IgD-negative memory B cell (primary cell): Measurements from ENCODE around the gene CIB4. TPM values are rescaled to one million over a fixed set of nuclear protein-coding genes. Genes with fewer than 3 reads are reported as not detected.

Source experiments
- H3K27ac Mint-ChIP-seq, 3 donors: one replicate each; pipeline ENCODE4 v1.8.0; 2020 to 2022; ENCODE audit warnings: mild to moderate bottlenecking in 3 of 3, mixed read lengths in 3 of 3, moderate library complexity in 1 of 3
- H3K27me3 Mint-ChIP-seq: one replicate; pipeline ENCODE4 v1.8.0; 2021; ENCODE audit warnings: mixed read lengths
- H3K36me3 Mint-ChIP-seq: one replicate; pipeline ENCODE4 v1.8.0; 2020; ENCODE audit warnings: mild to moderate bottlenecking, mixed read lengths
- H3K4me1 Mint-ChIP-seq, 3 donors: one replicate each; pipeline ENCODE4 v1.8.0; 2020 to 2022; ENCODE audit warnings: mixed read lengths in 3 of 3, mild to moderate bottlenecking in 1 of 3
- H3K4me3 Mint-ChIP-seq, 4 donors: one replicate each; pipeline ENCODE4 v1.8.0; 2020 to 2022; ENCODE audit warnings: mild to moderate bottlenecking in 4 of 4, mixed read lengths in 4 of 4, moderate library complexity in 3 of 4
- H3K9me3 Mint-ChIP-seq, 3 donors: one replicate each; pipeline ENCODE4 v1.8.0; 2020 to 2021; ENCODE audit warnings: mixed read lengths in 3 of 3, mild to moderate bottlenecking in 1 of 3
- polyA plus RNA-seq: library from polyadenylated mRNA; unstranded; fragments of 300-500 nt; fragmentation: Illumina TruSeq; gene quantifications from one replicate; pipeline ENCODE4 v1.2.3, GENCODE V29; 2021

The CIB4 gene
- polyA plus RNA-seq, 1 donor from 2014 or later = not detected

DNA sequence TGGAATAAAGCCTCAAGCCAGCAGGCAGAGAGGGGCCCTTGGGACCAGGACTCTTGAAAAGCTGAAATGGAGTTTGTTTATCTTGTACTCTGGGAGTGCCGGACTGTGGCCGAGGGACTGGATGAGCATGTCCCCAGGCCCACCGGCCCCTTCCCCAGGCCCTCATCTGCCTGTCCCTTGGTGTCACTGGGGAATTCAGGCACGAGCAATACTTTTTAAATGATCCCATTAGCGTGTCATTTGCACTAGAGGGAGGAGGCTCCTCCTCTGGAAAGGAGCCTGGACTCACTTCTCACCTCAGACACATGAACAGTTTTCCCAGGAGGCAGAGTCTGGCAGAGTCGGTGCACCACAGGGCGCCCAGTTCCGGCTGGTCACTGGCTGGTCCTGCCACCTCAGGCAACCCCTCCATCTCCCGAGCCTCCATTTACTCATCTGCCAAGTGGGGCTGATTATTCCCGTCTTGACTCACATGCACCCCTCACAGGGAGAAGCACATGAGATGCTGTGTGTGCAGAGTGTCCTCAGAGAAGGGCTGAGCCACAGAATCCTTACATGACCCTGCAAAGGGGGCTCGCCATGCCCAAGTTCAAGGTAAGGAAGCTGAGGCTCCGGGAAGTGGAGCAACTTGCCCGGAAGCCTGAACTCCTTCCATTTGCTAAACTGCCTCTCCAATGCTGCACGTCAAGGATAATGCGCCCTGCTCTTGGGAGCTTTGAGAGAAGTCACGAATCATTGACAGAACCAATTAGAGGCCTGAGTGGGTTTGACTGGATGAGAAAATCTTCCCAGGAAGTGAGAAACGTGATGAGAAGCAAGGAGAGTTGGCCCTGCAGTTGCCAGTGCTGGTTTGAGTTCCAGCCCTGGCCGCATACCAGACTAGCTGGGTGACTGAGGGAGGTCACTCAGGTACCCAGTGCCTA, 26.7 kb downstream of the CIB4 start:
- Mint-ChIP-seq H3K4me1 (peaks cover 7 to 13% (median 11%) of the 10 kb centered on the region in 3 donors), H3K9me3 (no peaks in the 10 kb centered on the region), H3K27me3 (peaks cover 15% of the 10 kb centered on the region), H3K27ac (no peak overlapping the region), H3K36me3 (no peaks in the 10 kb centered on the region), H3K4me3 (no peak overlapping the region)

DNA sequence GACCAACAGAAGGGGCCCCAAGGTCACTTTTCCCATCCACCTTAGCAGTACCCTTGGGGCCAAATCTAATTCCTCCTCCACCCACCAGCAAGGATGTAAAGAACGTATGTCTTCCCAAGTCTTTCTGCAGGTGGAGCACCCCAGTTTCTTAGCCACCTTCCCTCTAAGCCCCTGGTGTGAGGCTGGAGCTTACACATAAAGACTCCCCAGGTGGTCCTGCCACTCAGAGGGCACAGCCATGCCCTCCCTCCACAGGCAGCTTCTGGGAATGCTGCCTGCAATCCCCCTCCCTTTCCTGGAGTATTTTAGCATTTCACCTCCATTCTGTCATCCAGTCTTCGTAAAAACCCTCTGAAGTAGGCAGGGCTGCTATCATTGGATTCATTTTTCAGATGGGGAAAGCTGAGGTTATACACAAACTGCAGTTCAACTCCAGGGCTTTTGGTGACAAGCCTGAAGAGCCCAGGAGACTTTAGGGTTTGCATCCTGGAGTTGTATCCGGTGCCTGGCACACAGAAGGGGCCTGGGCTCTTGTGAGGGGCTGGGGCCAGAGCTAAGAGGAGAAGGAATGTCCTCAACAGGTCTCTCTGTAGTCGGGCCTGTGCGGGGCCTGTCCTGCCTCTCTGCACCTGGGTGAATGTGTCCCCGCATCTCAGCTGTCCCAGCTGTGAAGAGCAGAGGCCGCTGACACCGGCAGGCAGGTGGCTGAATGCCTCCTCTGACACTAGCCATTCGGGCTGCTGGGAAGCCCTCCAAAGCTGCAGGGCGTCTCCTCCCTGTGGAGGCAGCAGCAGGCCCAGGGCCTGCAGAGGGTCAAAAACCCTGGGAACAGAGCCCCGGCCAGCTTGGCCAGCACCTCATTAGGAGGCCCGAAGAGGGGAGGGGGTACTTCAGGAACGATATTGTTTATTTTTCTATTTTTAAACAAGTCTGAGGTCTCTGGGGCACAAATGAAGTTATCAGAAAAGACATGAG, 27.6 kb downstream of the CIB4 start:
- no peaks in the 10 kb centered on the region for H3K9me3 Mint-ChIP-seq
- peaks cover 12% of the 10 kb centered on the region for H3K27me3 Mint-ChIP-seq
- H3K36me3 Mint-ChIP-seq = no peaks in the 10 kb centered on the region
- H3K4me3 Mint-ChIP-seq = no peak overlapping the region
- H3K27ac Mint-ChIP-seq = no peak overlapping the region
- peaks cover 4 to 16% (median 11%) of the 10 kb centered on the region in 3 donors for H3K4me1 Mint-ChIP-seq

GRCh38 chr2:26612522-26613240, 28.5 kb downstream of the CIB4 start:
- H3K36me3 Mint-ChIP-seq = no peaks in the 10 kb centered on the region
- no peaks in the 10 kb centered on the region for H3K9me3 Mint-ChIP-seq
- peaks cover 4 to 16% (median 11%) of the 10 kb centered on the region in 3 donors for H3K4me1 Mint-ChIP-seq
- H3K27me3 Mint-ChIP-seq = peaks cover 12% of the 10 kb centered on the region
- no peak overlapping the region for H3K4me3 Mint-ChIP-seq
- H3K27ac Mint-ChIP-seq = no peak overlapping the region

DNA sequence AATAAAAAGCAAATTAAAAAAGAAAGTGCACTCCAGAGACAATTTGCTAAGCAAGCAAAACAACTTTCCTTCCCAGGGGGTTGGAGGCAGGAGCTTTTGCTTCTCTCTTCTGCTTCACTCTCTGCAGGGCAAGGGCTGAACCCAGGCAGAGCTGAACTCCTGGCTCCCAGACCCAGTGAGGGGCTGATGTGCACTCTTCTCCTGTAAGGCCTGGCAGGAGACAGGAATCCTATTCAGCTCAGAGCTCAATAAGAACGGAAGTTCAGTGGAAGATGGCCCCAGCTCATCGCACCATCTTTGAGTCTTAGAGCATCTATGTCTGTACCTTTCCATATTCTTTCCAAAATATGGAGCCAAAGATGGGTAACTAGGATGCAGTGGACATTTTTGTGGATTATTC, 29.1 kb downstream of the CIB4 start:
- H3K27ac Mint-ChIP-seq = peak overlapping the region in 1 of 3 donors; percentile 52
- peaks cover 4 to 16% (median 11%) of the 10 kb centered on the region in 3 donors for H3K4me1 Mint-ChIP-seq
- no peak overlapping the region for H3K4me3 Mint-ChIP-seq
- H3K36me3 Mint-ChIP-seq = no peaks in the 10 kb centered on the region
- peaks cover 10% of the 10 kb centered on the region for H3K27me3 Mint-ChIP-seq
- no peaks in the 10 kb centered on the region for H3K9me3 Mint-ChIP-seq

DNA sequence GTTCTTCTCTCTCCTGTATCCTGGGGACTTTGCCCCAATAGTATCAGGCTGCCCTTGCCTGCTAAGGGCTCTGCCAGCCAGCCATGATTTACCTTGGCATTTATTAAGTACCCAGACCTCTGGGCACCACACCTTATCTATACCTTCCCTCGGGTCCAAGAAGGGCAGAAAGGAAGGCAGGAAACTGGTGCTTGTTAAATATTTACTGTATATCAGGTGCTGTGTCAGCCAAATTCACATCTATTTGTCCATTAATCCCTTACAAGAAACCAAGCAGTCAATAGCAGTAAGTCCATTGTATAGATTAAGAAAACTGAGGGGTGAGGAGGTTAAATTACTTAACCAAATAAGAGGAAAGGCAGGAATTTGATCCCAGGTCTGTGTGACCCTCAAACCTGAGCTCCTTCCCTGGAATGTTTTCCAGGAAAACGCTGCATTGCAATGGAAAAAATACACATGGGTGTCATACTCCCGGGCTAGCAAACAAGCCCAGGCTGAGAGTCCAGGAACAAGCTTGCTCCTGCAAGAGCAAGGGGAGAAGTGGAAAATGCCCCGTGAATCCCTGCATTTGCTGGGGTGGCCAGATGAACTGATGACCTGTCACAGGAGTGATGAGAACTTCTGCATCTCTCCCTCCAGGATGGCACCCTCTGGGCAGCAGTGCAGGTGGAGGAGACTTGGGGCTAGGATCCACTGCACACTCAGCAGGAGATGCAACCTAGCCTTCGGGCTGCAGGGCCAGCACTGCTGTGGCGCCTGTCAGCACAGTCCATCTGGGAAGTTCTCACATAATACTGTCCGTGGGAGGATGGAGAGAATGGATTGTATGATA, 30.4 kb downstream of the CIB4 start:
- Mint-ChIP-seq H3K9me3 (no peaks in the 10 kb centered on the region), H3K36me3 (no peaks in the 10 kb centered on the region), H3K4me1 (peaks cover 4 to 16% (median 11%) of the 10 kb centered on the region in 3 donors), H3K4me3 (no peak overlapping the region), H3K27me3 (peaks cover 8% of the 10 kb centered on the region), H3K27ac (no peak overlapping the region)

DNA sequence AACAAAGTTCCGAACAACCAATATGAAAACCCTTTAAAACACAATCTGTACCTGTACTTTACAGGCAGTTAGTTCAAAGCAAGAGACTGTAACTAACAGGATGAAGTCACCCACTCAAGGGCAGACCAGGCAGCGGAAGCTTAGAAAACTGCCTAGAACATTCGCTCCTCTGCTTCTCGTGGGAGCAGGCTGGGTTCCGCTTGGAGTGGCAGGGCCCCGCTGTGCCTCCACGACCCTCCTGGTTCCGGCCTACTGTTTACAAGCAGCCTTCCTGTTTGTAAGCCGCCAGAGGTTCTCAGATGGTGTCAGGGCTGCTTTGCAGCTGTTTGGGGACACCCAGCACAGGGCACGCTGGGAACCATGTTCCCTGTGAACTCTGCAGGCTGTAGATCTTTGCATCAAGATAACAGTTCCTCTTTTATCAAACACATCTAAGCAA, 31.3 kb downstream of the CIB4 start:
- no peaks in the 10 kb centered on the region for H3K9me3 Mint-ChIP-seq
- H3K27ac Mint-ChIP-seq = peak overlapping the region; percentile 8 to 59 (median 53)
- H3K36me3 Mint-ChIP-seq = no peaks in the 10 kb centered on the region
- H3K4me1 Mint-ChIP-seq = peaks cover 6 to 16% (median 11%) of the 10 kb centered on the region in 3 donors
- peaks cover 5% of the 10 kb centered on the region for H3K27me3 Mint-ChIP-seq
- H3K4me3 Mint-ChIP-seq = peak overlapping the region in 2 of 4 donors; percentile 54 to 66

GRCh38 chr2:26609205-26609631, 31.9 kb downstream of the CIB4 start:
- Mint-ChIP-seq H3K36me3 (no peaks in the 10 kb centered on the region), H3K4me1 (peaks cover 6 to 16% (median 11%) of the 10 kb centered on the region in 3 donors), H3K4me3 (no peak overlapping the region), H3K27me3 (peaks cover 11% of the 10 kb centered on the region), H3K9me3 (no peaks in the 10 kb centered on the region), H3K27ac (peak overlapping the region in 1 of 3 donors; percentile 22)

GRCh38 chr2:26608557-26608956, 32.6 kb downstream of the CIB4 start:
- H3K4me3 Mint-ChIP-seq = no peak overlapping the region
- no peaks in the 10 kb centered on the region for H3K9me3 Mint-ChIP-seq
- H3K27me3 Mint-ChIP-seq = peaks cover 14% of the 10 kb centered on the region
- H3K27ac Mint-ChIP-seq = peak overlapping the region in 1 of 3 donors; percentile 22
- H3K4me1 Mint-ChIP-seq = peaks cover 6 to 16% (median 11%) of the 10 kb centered on the region in 3 donors
- H3K36me3 Mint-ChIP-seq = no peaks in the 10 kb centered on the region

DNA sequence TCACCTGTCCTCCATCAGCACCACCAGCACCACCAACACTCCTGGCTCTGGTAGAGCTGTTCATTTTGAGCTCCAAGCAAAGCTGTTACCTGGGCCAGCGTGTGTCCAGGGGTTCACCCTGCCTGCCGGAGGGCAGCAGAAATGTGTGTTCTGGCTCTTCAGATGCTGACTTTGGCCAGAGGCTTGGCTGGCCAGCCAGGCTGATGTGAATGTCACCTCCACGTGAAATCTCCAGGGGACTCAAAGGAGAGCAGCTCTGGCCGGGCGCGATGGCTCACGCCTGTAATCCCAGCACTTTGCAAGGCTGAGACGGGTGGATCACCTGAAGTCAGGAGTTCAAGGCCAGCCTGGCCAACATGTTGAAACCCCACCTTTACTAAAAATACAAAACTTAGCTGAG, 33.5 kb downstream of the CIB4 start:
- H3K4me1 Mint-ChIP-seq = peaks cover 6 to 16% (median 11%) of the 10 kb centered on the region in 3 donors
- H3K27me3 Mint-ChIP-seq = peaks cover 20% of the 10 kb centered on the region
- H3K4me3 Mint-ChIP-seq = no peak overlapping the region
- H3K27ac Mint-ChIP-seq = peak overlapping the region in 2 of 3 donors; percentile 16 to 39
- no peaks in the 10 kb centered on the region for H3K36me3 Mint-ChIP-seq
- H3K9me3 Mint-ChIP-seq = no peaks in the 10 kb centered on the region

DNA sequence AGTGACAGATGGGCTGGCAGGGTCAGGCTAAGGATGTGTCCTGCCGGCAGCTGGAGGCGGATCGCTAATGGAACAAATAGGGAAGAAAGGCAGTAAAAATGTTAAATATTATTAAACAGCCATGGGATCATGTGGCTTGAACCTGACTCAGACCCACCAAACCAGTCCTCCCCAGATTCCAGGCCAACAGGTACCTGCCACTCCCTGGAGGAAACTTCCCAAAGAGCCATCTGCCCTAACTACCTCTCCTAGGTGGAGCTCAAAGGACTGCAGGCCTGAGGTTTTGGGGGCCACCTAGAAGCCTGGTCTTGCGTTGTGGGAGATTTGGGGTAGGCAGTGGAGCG, 34.3 kb downstream of the CIB4 start:
- Mint-ChIP-seq H3K27me3 (peaks cover 22% of the 10 kb centered on the region), H3K36me3 (no peaks in the 10 kb centered on the region), H3K4me3 (no peak overlapping the region), H3K4me1 (peaks cover 6 to 16% (median 11%) of the 10 kb centered on the region in 3 donors), H3K27ac (no peak overlapping the region), H3K9me3 (no peaks in the 10 kb centered on the region)

- peaks cover 23% of the 10 kb centered on the region for H3K27me3 Mint-ChIP-seq
- H3K4me1 Mint-ChIP-seq = peaks cover 6 to 16% (median 11%) of the 10 kb centered on the region in 3 donors
- no peaks in the 10 kb centered on the region for H3K9me3 Mint-ChIP-seq
- H3K4me3 Mint-ChIP-seq = no peak overlapping the region
- no peaks in the 10 kb centered on the region for H3K36me3 Mint-ChIP-seq
- H3K27ac Mint-ChIP-seq = peak overlapping the region in 1 of 3 donors; percentile 64
Measured at GRCh38 chr2:26605999-26606846, 34.9 kb downstream of the CIB4 start.

GRCh38 chr2:26605195-26605998, 35.8 kb downstream of the CIB4 start:
- no peak overlapping the region for H3K4me3 Mint-ChIP-seq
- no peaks in the 10 kb centered on the region for H3K36me3 Mint-ChIP-seq

More at GRCh38 chr2:26605195-26605998, 35.8 kb downstream of the CIB4 start:
- H3K27me3 Mint-ChIP-seq = peaks cover 25% of the 10 kb centered on the region
- no peaks in the 10 kb centered on the region for H3K9me3 Mint-ChIP-seq
- H3K27ac Mint-ChIP-seq = no peak overlapping the region
- H3K4me1 Mint-ChIP-seq = peaks cover 6 to 16% (median 9%) of the 10 kb centered on the region in 3 donors
